DMS153 treated with DMSO at 0.1 percent for 48 hours (cell line): ENCODE measurements around the gene IPO7.
"Not testable (repeated sequence)": the region's sequence is repeated elsewhere in the genome, so short reads cannot be mapped to it uniquely, and the experiment has no call there.

Source experiments
- DNase-seq: peaks from one replicate; lab custom pipeline; 2025; ENCODE audit not compliant: unreplicated experiment; lab: John Stamatoyannopoulos, UW

Gene IPO7

DNA sequence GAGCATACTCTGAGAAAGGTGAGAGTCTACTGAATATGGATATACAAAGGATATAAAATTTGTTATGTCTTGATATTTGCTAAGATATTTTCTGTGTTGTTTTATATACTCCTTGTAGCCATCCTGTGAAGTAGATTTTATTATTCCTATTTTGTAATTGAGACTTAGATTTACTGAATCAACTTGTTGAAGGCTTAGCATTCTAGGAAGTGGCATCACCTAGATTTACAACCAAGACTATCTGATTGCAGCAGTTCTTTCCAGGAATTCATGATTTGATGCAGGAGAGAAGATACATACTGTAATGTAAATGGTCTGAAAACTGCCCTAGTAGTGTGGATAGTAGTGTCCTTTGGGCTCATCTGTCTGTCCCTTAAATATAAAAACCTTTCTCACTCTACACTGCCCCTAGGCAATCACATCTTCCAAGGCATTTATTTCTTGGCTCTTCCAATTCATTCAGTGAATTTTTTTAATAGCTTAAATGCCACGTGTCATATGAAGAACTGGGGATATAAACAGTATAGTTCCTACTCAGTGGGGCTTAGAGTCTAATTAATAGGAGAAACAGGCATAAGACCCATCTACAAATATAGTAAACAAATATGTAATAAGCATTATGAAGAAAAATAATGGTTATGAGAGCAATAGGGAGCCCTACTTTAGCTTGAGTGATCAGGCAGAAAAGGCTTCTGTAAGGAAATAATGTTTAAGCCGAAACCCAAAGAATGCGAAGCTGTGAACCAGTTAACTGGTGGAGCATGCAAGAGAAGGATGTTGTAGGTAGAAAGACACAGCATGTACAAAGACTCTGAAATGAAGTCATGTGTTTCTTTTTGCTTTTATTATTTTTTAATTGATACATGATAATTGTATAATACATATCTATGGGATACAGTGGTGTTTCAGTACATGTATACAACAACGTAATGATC lies 13.6 kb downstream of the IPO7 start:
- DNase-seq = no peak

DNA sequence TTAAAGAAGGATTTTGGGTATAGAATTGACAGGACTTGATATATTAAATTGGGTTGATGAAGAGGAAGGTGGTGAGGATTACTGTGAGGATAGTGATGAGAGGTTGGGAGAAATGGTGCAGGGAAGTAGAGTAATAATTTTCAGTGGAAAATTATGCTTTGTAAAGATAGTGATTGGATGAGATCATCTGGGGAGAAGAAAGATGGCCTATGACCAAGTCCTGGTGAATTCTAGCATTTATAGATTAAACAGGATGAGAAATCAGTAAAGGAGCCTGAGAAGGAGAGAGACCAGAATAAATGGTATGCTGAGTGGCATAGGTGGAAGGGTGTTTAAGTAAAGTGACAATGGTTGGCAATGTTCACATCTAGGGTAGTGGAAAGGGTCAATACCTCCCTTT lies 15.0 kb downstream of the IPO7 start:
- no peak for DNase-seq

DNA sequence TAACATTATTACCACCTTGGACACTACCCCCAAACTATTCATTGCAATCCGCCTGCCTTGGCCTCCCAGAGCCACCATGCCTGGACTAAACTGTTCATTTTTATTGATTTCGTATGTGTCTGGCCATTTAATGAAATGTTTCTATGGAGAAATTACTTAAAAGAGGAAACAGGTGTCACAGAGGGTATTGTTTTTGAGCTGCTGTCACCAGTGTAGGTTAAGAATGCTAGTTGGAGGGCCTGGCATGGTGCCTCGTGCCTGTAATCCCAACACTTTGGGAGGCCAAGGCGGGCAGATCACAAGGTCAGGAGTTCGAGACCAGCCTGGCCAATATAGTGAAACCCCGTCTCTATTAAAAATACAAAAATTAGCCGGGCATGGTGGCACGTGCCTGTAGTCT lies 17.4 kb downstream of the IPO7 start:
- DNase-seq = not testable (repeated sequence)

DNA sequence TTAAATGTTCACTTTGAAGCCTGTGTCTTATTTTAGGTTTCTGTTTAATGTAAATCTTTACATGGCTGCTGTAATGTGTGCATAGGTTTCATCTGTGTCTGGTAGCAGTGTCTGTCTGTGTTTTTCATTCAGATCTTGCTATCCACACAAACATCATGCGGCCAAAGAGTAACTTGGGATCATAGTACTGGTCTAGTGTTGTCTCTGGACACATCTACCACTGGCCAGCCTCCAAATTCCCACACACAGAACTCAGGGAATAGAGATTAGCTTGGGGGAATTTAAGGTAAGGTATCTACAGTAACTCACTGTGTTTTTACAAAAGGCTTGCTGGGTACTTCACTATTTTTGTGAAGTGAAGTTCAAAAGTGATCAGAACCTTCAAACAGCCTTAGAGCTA lies 44.3 kb downstream of the IPO7 start:
- DNase-seq = no peak

DNA sequence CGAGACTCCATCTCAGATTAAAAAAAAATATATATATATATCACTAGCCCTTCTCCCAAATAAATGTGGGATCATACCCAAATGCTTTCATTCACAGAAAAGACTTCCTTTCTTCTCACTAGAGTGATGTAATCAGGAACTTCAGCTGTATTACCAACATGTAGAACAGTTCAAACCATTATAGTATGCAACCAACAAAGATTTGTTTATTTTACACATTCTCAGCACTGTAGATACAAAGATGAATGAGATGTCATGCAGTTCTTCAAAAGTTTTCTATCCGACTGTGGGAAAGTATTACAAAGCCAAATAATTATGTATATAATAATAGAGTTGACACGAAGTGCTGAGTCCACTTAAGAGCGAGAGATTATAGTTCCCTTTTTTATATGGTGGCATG lies 54.2 kb downstream of the IPO7 start:
- DNase-seq = no peak

DNA sequence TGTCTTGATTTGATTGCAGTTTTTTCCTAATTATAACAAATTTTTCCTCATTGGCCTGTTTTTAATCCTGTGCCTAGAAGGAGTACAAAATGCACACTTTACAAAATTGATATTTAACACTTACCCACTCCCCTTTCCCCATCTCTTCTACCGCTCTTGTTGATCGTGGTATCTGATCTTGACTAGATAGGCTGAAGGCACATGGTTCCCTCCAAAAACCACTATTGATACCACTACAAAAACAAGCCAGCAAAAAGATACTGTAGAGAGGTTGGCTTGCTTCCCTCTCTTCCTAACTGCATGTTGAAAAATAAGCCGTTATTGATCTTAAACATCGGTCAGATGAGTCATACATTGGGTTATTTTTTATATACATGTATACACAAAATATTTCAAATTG lies 61.8 kb downstream of the IPO7 start:
- DNase-seq = no peak

DNA sequence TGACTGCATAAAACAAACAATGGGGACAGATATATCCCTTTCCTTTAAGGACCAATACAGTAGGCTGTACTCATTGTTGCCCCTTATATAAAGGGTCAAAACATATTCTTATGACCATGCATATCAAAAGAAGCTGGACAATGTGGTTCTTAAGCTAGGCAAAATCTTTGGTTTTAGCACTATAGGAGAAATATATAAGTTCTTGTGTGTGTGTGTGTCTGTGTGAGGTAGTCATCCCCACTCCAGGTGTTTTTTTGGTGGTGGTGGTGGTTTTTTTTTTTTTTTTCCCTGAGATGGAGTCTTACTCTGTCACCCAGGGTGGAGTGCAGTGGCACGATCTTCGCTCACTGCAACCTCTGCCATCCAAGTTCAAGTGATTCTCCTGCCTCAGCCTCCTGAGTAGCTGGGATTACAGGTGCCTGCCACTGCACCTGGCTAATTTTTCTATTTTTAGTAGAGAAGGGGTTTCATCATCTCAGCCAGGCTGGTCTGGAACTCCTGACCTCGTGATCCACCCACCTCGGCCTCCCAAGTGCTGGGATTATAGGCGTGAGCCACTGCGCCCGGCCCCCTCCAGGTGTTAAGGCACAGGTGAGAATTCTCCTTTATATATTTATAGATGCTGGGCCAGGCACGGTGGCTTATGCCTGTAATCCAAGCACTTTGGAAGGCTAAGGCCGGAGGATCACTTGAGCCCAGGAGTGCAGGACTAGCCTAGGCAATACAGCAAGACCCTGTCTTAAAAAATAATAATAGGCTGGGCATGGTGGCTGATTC lies 64.3 kb downstream of the IPO7 start:
- no peak for DNase-seq

DNA sequence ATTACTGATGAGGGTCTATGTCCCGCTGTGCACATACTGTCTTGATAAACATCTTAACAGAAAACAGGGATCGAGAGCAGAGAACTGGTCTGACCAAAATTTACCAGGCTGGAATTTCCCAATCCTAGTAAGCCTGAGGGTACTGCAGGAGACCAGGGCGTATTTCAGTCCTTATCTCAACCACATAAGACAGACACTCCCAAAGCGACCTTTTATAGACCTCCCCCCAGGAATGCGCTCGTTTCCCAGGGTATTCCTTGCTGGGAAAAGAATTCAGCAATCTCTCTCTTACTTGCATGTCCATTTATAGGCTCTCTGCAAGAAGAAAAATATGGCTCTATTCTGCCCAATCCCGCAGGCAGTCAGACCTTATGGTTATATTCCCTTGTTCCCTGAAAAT lies 67.6 kb downstream of the IPO7 start:
- not testable (repeated sequence) for DNase-seq

DNA sequence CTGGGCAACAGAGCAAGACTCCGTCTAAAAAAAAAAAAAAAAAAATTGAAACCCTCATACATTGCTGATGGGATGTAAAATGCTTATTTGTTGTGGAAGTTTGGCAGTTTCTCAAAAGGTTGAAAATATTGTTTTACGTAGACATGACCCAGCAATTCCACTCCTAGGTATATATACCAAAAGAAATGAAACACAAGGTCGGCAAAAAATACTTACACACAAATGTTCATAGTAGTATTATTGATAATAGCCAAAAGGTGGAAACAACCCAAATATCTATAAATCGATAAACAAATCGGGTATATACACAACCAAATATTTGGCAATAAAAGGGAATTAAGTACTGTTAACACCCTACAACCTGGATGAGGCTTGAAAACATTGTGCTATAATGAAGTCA lies 71.3 kb downstream of the IPO7 start:
- DNase-seq = no peak

DNA sequence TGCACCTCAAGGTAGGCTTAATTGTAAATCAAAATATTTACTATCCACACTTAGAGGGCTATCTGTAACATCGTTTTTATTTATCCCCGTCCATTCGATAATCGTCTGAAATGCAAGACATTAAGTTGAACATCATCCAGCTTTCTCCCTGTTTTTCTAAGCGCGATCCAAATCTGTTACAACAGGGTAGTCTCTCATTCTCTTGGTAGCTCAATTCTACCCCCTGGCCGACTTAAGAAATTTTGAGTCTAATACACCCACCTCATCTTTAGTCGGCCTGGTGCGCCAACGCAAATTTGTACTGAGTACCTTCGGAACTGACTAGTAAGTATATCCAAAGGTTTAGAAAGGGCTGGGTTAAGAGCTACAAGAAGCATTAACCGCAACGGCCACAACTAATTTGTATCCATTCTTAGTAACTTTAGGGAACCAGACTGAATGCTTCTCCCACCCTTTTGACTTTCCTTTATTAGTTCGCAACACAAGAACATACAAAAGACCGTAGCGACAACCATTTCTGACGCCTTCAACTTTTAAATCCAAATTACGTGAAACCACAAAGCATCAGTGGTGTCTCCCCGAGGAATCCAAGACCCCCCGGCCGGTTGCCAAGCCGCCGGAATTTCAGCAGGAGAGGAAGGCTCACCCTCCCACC lies 75.3 kb downstream of the IPO7 start:
- no peak for DNase-seq

DNA sequence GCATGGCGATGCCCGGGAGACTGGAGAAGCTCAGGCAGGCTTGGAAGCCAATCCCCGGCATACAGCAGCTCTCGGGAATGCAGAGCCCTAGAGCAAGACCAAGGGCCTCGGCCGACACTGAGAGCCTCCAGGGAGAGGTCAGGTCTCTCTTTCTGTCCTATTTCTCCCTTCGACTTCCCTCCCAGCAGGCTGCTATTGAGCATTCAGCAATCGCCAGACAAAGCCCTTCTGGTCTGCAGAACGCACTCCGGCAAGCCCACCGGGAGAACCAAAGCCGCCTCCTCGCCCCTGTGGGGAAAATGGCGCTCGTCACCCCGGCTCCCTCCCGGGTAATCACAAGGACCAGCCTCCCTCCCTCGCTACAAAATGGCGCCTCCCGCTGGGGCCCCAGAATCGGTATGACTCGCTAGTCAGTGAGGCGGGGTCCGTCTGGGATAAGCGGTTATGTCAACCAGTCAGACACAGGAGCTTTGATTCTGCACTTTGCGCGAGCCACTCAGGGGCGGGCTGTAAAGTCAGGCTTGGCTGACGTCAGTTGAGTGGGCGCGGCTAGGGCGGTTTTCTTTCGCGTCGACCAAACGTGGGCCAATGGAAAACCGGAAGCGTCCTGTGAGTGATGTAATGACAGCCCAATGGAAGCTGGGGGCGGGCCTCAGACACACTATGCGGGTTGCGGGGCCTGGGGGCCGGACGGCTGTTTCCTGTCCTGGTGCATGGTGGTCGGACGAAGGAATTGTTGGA lies 76.0 kb downstream of the IPO7 start, which contains the start of gene ZNF143:
ZNF143 (plus strand) TSS at position 691 of the 741 bp plus-strand sequence. CDS start 10,297 bp downstream, outside the sequence.
- peak; percentile 98 for DNase-seq

DNA sequence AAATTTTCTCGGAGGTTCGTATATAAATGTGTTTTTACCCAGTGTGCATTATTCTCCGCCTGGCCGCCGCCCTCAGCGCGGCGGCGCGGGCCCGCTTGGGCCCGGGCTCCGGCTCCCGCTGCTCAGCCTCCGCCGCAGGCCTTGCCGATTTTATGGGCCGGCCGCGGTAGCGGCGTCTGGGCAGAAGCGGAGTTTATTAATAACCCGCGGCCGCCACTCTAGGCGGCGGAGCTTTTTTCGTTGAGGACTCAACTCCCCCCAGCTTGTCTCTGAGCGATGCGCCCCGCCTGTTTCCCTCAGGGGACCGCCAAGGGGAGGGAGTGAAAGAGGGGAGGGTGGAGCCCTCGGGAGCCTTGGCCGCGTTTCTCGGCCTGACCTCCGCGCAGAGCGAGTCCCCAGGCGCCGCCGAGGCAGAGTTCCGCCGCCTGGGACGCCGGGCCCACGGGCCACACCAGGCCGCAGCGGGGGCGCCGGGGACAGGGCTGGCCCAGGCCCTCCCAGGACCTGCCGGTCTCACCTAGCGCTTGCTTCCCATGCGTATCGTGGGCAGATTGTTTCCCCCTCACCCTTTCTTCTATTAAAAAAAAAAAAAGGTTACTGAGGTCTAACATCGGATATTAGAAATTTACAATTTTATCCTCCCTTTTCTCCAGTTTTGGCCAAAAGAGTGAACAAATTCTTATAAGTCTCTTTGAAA lies 76.8 kb downstream of the IPO7 start:
- DNase-seq = peak; percentile 67

DNA sequence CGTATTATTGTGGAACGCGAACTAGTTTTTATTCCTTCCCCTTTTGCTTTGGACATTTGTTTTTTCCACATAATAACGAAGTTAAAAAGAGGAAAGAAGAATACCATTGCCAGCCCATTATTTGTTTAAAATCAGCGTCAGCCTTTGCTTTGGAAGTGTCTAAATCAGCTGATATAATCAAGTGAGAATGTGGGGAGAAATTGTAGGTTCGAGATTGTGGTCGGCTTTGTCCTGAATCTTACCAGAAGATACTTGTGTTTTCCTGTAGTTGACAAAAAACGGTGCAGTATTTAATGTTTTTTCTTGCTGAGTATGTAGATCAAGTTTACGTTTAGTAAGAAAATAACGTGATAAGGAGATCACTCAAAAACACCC lies 77.3 kb downstream of the IPO7 start:
- DNase-seq = no peak

DNA sequence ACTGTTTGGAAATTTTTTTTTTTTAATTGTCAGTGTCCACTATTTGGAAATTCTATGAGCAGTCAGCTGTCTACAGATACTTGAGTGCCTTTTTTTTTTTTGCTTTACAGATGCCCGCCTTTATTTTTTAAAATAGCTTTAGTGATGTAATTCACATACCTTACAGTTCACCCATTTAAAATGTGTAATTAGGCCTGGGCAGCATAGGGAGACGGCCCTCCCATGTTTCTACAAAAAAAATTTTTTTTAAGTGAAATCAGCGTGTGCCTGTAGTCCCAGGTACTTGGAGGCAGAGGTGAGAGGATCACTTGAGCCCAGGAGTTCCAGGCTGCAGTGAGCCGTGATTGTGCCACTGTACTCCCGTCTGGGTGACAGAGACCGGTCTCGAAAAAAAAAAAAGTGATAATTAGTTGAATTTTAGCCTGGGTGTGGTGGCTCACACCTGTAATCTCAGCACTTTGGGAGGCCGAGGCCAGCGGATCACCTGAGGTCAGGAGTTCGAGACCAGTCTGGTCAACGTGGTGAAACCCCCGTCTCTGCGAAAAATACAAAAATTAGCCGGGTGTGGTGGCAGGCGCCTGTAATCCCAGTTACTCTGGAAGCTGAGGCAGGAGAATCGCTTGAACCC lies 77.8 kb downstream of the IPO7 start:
- DNase-seq = no peak

DNA sequence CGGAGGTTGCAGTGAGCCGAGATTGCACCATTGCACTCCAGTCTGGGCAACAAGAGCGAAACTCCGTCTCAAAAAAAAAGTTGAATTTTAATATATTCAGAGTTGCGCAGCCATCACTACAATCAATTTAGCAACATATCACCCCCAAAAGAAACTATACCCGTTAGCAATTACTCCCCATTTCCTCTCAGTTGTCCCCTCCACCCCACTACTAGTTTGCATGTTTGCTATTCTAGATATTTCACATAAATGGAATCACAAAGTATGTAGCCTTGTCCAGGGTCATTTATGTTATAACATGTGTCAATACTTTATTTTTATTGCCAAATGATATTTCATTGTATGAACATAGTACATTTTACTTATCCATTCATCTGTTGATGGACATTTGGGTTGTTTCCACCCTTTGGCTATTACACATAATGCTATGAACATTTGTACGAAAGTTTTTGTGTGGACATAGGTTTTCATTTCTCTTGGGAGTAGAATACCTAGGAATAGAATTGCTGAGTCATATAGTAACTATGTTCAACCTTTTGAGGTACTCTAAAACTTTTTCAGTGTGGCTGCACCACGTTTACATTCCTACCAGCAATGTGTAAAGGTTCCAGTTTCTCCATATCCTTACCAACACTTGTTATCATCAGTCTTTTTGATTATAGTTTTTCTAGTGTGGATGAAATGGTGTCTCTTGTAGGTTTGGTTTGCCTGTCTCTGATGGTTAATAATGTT lies 78.5 kb downstream of the IPO7 start:
- DNase-seq = no peak

DNA sequence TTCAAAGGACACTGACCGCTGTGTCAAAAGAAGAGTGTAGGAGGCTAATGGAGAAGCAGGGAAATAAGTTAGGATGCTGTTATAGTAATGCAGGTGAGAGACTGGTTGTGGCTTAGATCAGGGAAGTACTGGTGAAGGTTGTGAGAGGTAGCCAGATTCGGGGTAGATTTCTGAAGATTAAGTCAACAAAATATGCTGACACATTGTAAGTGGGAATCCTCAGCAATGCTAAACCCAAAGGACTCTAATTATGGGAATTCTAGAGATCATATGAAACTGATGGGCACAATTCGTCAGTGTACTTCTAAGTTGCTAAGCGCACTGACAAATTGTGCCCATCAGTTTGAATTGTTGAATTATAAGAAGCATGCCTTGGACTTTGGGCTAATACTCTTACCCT lies 86.3 kb downstream of the IPO7 start:
- DNase-seq = no peak

DNA sequence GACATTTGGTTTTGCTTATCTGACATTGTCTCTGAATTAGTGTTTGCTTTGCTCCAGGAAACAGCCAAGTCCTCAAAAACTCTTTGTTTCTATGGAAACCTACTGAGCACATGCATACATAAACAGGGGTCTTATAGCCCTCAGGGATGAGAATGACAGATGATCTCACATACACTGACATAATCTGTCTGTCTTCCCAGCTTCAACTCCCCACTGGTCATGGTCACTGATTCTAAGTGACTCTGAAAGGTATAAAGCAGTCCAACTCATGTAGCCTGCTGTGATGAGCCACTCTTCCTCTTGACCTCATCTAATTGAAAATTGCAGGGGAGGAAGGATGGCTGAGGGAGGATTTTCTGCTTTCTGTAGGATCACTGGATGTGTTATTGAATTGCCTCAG lies 89.0 kb downstream of the IPO7 start:
- no peak for DNase-seq

DNA sequence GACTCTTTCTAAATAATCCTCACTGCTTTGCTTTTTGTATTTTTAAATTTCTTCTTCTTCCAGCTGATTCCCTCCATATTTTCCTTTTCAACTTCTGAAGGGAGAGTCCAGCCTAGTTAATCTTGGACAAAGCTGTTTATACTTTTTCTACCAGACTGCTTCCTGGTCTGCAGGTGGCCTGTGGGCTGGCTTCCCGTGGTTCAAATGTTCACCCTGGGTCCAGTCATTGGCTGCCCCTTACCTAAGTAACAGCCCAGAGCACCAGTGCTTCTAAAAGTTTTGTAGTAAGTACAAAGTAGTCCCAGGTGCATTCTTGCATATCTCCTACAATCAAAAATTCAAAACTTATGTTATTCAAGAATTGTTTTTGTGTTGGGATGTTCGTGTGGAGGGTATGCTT lies 95.4 kb downstream of the IPO7 start:
- no peak for DNase-seq

DNA sequence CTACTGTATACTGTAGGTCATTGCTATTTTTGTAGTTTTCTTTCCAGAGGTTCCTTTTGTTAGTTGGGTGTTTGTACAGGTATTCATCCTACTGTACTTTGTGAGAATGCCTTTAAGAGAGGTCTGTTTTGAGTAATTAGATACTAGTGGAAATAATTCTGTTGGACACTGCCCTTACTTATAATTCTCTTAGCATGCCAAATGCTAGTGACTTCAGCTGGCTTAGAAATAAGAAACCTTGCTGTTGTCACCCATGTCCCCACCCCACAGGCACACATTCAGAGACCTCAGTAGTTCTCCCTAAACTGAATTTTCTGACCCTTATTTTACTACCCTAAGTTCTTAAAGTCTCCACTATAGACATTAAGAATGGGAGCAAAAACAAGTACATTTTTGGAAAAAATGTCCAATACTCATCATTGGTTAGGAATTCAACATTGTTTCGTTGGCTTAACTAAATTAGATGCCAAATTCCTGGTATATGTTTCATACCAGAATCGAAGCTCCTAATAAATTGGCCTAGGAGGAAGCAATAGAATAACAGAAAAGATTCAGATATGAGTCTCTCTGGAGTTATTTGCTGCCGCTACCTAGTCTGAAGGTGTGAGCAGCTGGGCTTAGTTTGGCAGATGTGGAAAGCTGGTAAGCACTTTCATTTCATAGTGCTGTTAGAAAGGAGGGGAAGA lies 104.8 kb downstream of the IPO7 start:
- DNase-seq = no peak
